ENCODE results near the gene ACP1.

ACP1 gene

GRCh38 chr2:264493-265468, at the start of gene ACP1:
Gene ACP1, plus strand, starts transcription at chr2:264947. Its CDS starts 18 bp downstream, at chr2:264965.
- DNase-seq (ENCODE audit: insufficient read length, low spot score) (peak; percentile 97), FAIRE-seq (peak; percentile 77)
- peak; percentile 93 for TF ChIP-seq POLR2A (IDR thresholded peaks at IDR 0.05; ENCODE audit: low read depth, low read length)

GRCh38 chr2:216068-216467, 48.7 kb upstream of the ACP1 start:
- no peak for TF ChIP-seq POLR2A (IDR thresholded peaks at IDR 0.05; ENCODE audit: low read depth, low read length)
- no peak for FAIRE-seq
- DNase-seq (ENCODE audit: insufficient read length, low spot score), result no peak

GRCh38 chr2:223451-223850, 41.3 kb upstream of the ACP1 start:
- no peak for FAIRE-seq
- DNase-seq (ENCODE audit: insufficient read length, low spot score), result no peak
- no peak for TF ChIP-seq POLR2A (IDR thresholded peaks at IDR 0.05; ENCODE audit: low read depth, low read length)

GRCh38 chr2:223971-224760, 40.6 kb upstream of the ACP1 start:
- DNase-seq (ENCODE audit: insufficient read length, low spot score) (no peak), FAIRE-seq (no peak)
- TF ChIP-seq POLR2A (IDR thresholded peaks at IDR 0.05; ENCODE audit: low read depth, low read length), result no peak

GRCh38 chr2:228115-228514, 36.6 kb upstream of the ACP1 start:
- TF ChIP-seq POLR2A (IDR thresholded peaks at IDR 0.05; ENCODE audit: low read depth, low read length), result no peak
- FAIRE-seq (no peak), DNase-seq (ENCODE audit: insufficient read length, low spot score) (no peak)

- no peak for TF ChIP-seq POLR2A (IDR thresholded peaks at IDR 0.05; ENCODE audit: low read depth, low read length)
- FAIRE-seq, result no peak
These were observed 36.0 kb upstream of the ACP1 start for GRCh38 chr2:228518-229278.

GRCh38 chr2:231521-232185, 33.1 kb upstream of the ACP1 start:
- FAIRE-seq, result no peak

More at GRCh38 chr2:228518-229278, 36.0 kb upstream of the ACP1 start:
- DNase-seq (ENCODE audit: insufficient read length, low spot score), result no peak

GRCh38 chr2:233030-233429, 31.7 kb upstream of the ACP1 start:
- DNase-seq (ENCODE audit: insufficient read length, low spot score), result no peak
- FAIRE-seq, result no peak
- TF ChIP-seq POLR2A (IDR thresholded peaks at IDR 0.05; ENCODE audit: low read depth, low read length), result no peak

More at GRCh38 chr2:231521-232185, 33.1 kb upstream of the ACP1 start:
- no peak for DNase-seq (ENCODE audit: insufficient read length, low spot score)
- TF ChIP-seq POLR2A (IDR thresholded peaks at IDR 0.05; ENCODE audit: low read depth, low read length), result no peak

GRCh38 chr2:234421-234820, 30.3 kb upstream of the ACP1 start:
- FAIRE-seq (no peak), DNase-seq (ENCODE audit: insufficient read length, low spot score) (no peak)
- no peak for TF ChIP-seq POLR2A (IDR thresholded peaks at IDR 0.05; ENCODE audit: low read depth, low read length)

GRCh38 chr2:236993-237539, 27.7 kb upstream of the ACP1 start:
- DNase-seq (ENCODE audit: insufficient read length, low spot score) (no peak), FAIRE-seq (no peak)
- no peak for TF ChIP-seq POLR2A (IDR thresholded peaks at IDR 0.05; ENCODE audit: low read depth, low read length)

GRCh38 chr2:237878-238277, 26.9 kb upstream of the ACP1 start:
- FAIRE-seq, result no peak
- TF ChIP-seq POLR2A (IDR thresholded peaks at IDR 0.05; ENCODE audit: low read depth, low read length), result no peak
- no peak for DNase-seq (ENCODE audit: insufficient read length, low spot score)

- FAIRE-seq, result no peak
- no peak for DNase-seq (ENCODE audit: insufficient read length, low spot score)
- TF ChIP-seq POLR2A (IDR thresholded peaks at IDR 0.05; ENCODE audit: low read depth, low read length), result no peak
These were observed 26.3 kb upstream of the ACP1 start for GRCh38 chr2:238431-238830.

- no peak for FAIRE-seq
- no peak for TF ChIP-seq POLR2A (IDR thresholded peaks at IDR 0.05; ENCODE audit: low read depth, low read length)
These were observed 25.9 kb upstream of the ACP1 start for GRCh38 chr2:238869-239268.

More at GRCh38 chr2:238869-239268, 25.9 kb upstream of the ACP1 start:
- no peak for DNase-seq (ENCODE audit: insufficient read length, low spot score)
